ENCODE data around the gene NOL9. TPM values are rescaled to one million over a fixed set of nuclear protein-coding genes. Genes with fewer than 3 reads are reported as not detected.
"Not testable (repeated sequence)": the region's sequence is repeated elsewhere in the genome, so short reads cannot be mapped to it uniquely, and the experiment has no call there.

NOL9 gene
- polyA plus RNA-seq, 1 experiment = 9.5 TPM

- no peak for TF ChIP-seq CTCF (IDR thresholded peaks at IDR 0.05; ENCODE audit: insufficient read depth, low read depth, low read length)
- ChIA-PET POLR2A (no interaction called here), CTCF (interaction anchor here (1.0 to 1.9 kb wide), 2 partner anchors 8 to 15 kb away, joined by 3 to 6 read pairs; partner anchors contain the start of genes NOL9 and TAS1R1)
- no peak for DNase-seq (ENCODE audit: low read depth)
- H3K4me3 ChIP-seq (ENCODE audit: low read depth, low read length) = no peak overlapping the region
- H3K36me3 ChIP-seq (ENCODE audit: control insufficient read depth, insufficient read depth, low read length) = no peaks in the 10 kb centered on the region
- peaks cover 10% of the 10 kb centered on the region for H3K27me3 ChIP-seq (ENCODE audit: control insufficient read depth, insufficient read depth, low read length)
Observed at GRCh38 chr1:6570100-6570499, 15.8 kb upstream of the NOL9 start.

GRCh38 chr1:6569033-6569432 lies 14.7 kb upstream of the NOL9 start:
- no peak overlapping the region for H3K4me3 ChIP-seq (ENCODE audit: low read depth, low read length)
- ChIA-PET CTCF (interaction anchor here (1.0 kb wide), 1 partner anchor 9 kb away, joined by 3 read pairs; no protein-coding TSS in a partner anchor), POLR2A (no interaction called here)
- no peaks in the 10 kb centered on the region for H3K36me3 ChIP-seq (ENCODE audit: control insufficient read depth, insufficient read depth, low read length)
- peaks cover 12% of the 10 kb centered on the region for H3K27me3 ChIP-seq (ENCODE audit: control insufficient read depth, insufficient read depth, low read length)
- no peak for TF ChIP-seq CTCF (IDR thresholded peaks at IDR 0.05; ENCODE audit: insufficient read depth, low read depth, low read length)
- DNase-seq (ENCODE audit: low read depth) = no peak

- no peak for DNase-seq (ENCODE audit: low read depth)
- no peak overlapping the region for H3K4me3 ChIP-seq (ENCODE audit: low read depth, low read length)
- H3K27me3 ChIP-seq (ENCODE audit: control insufficient read depth, insufficient read depth, low read length) = peaks cover 8% of the 10 kb centered on the region
- H3K36me3 ChIP-seq (ENCODE audit: control insufficient read depth, insufficient read depth, low read length) = no peaks in the 10 kb centered on the region
- CTCF ChIA-PET = no interaction called here
- POLR2A ChIA-PET = no interaction called here
- no peak for TF ChIP-seq CTCF (IDR thresholded peaks at IDR 0.05; ENCODE audit: insufficient read depth, low read depth, low read length)
Observed at GRCh38 chr1:6560267-6560666, 6.0 kb upstream of the NOL9 start.

GRCh38 chr1:6559161-6559560 lies 4.8 kb upstream of the NOL9 start:
- POLR2A ChIA-PET; H3K4me3 ChIP-seq (ENCODE audit: low read depth, low read length); H3K36me3 ChIP-seq (ENCODE audit: control insufficient read depth, insufficient read depth, low read length); CTCF ChIA-PET; H3K27me3 ChIP-seq (ENCODE audit: control insufficient read depth, insufficient read depth, low read length); DNase-seq (ENCODE audit: low read depth): not testable (repeated sequence)

- TF ChIP-seq CTCF (IDR thresholded peaks at IDR 0.05; ENCODE audit: insufficient read depth, low read depth, low read length) = no peak
- CTCF ChIA-PET = no interaction called here
- Histone ChIP-seq H3K4me3 (ENCODE audit: low read depth, low read length) (no peak overlapping the region), H3K27me3 (ENCODE audit: control insufficient read depth, insufficient read depth, low read length) (peaks cover 2% of the 10 kb centered on the region; the same call in 1 of the 2 replicates), H3K36me3 (ENCODE audit: control insufficient read depth, insufficient read depth, low read length) (no peaks in the 10 kb centered on the region)
- POLR2A ChIA-PET = no interaction called here
- no peak for DNase-seq (ENCODE audit: low read depth)
Observed at GRCh38 chr1:6557597-6557996, 3.3 kb upstream of the NOL9 start.
